ENCODE measurements around the gene CD47. TPM values are rescaled to one million over a fixed set of nuclear protein-coding genes. Genes with fewer than 3 reads are reported as not detected.

The CD47 gene
- total and polyA plus RNA-seq, 10 of the 15 experiments (the other 5 are each of a cell fraction or from before 2014, with no cell fraction given) = 22.9 to 175 (median 81.1) TPM

DNA sequence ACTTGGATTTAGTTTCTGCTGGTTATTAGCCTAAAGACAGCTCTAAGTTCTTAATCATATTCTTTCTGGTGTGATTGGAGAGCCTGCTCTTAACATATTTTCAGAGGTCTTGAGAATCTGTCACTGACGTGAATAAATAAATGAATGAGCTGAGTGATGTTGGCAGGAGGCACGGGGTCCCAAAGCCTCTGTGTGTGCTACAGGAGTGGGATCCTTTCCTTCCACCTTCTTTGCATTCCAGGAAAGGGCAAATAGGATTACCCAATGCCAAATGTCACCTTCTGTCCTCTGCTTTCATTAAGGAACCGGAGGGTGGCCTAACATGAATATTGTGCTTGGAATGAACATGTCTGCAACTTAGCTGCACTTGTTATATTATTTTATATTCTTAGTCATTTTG lies 53.1 kb downstream of the CD47 start (continued):
- TF ChIP-seq, protein P1, sequence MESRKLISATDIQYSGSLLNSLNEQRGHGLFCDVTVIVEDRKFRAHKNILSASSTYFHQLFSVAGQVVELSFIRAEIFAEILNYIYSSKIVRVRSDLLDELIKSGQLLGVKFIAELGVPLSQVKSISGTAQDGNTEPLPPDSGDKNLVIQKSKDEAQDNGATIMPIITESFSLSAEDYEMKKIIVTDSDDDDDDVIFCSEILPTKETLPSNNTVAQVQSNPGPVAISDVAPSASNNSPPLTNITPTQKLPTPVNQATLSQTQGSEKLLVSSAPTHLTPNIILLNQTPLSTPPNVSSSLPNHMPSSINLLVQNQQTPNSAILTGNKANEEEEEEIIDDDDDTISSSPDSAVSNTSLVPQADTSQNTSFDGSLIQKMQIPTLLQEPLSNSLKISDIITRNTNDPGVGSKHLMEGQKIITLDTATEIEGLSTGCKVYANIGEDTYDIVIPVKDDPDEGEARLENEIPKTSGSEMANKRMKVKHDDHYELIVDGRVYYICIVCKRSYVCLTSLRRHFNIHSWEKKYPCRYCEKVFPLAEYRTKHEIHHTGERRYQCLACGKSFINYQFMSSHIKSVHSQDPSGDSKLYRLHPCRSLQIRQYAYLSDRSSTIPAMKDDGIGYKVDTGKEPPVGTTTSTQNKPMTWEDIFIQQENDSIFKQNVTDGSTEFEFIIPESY (IDR thresholded peaks at IDR 0.05) = no peak
- TF ChIP-seq HDAC2 (IDR thresholded peaks at IDR 0.05) = no peak
- TF ChIP-seq ATF7 (IDR thresholded peaks at IDR 0.05; ENCODE audit: low read depth) = no peak
- TF ChIP-seq KDM1A (IDR thresholded peaks at IDR 0.05; ENCODE audit: borderline replicate concordance) = no peak
- no peak for TF ChIP-seq CREB1 (IDR thresholded peaks at IDR 0.05; ENCODE audit: low read depth)

DNA sequence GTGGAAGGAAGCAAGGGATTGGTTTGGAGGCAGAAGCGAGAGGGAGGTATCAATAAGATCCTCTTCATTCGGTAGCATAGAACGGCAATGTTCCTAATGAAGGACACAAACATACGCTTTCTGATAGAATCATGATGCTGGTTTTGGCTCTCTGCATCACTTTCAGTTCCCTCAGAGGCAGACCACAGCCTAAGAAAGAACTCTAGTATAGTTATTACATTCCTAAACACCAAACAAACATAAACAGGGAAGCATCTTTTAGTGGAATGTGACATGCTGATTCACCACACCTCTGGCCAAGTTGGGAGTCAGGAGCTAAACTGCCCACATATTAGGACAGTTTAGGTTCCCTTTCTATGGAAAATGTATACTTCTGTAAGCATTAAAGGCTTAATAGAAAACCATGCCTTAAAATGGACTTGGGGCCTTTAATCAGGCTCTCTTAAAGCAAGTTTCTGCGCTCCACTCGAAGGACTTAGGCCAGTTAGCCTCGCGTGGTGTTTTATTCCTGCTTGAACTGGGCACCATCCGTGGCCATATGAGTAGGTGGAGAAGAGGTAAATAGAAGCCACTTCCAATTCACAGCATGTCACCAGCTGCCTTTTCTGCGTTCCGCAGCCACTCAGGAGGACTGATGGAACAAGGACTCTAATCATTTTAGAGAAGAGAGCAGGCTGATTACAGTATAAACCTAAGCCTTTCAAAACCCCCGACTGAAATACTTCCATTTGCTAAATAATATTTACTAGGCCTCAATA lies 53.7 kb downstream of the CD47 start:
- DNase-seq (ENCODE audit: low read depth, low spot score) (no peak), ATAC-seq (peak; percentile 79), FAIRE-seq (peak; percentile 90)
- WGBS (ENCODE audit: insufficient coverage, insufficient replicate concordance, low lambda C conversion rate, missing lambda C conversion rate) = 82% methylated on average over 12 of the region's 12 CpGs
- H3K9me3 ChIP-seq (replicated peaks; ENCODE audit: control insufficient read depth, insufficient read depth, low read length) = no peaks in the 10 kb centered on the region
- H3K27me3 ChIP-seq (replicated peaks in 1 of 2; ENCODE audit: control insufficient read depth in 2 of 2, insufficient read depth in 2 of 2, low read length in 1 of 2) = no peaks in the 10 kb centered on the region
- H3K9ac ChIP-seq (ENCODE audit: control insufficient read depth, insufficient read depth, low read length) = no peak overlapping the region
- CTCF ChIA-PET = no interaction called here
- in situ Hi-C loops (cut with MboI) = no loop called here
- SMC1A ChIA-PET (ENCODE audit: uncharacterized antibody, unreplicated experiment) = interaction anchor here (0.6 to 1.0 kb wide), 2 partner anchors 108 to 244 kb away, joined by 3 read pairs; no protein-coding TSS in a partner anchor
- H3K4me3 ChIP-seq = no peak overlapping the region
- no peak overlapping the region for H3K4me2 ChIP-seq (ENCODE audit: control insufficient read depth, insufficient read depth)
- no peak for TF ChIP-seq RB1 (IDR thresholded peaks at IDR 0.05; ENCODE audit: borderline replicate concordance)
- no peak for TF ChIP-seq ZNF24 (IDR thresholded peaks at IDR 0.05)
- TF ChIP-seq SPI1 (IDR thresholded peaks at IDR 0.05; ENCODE audit: borderline replicate concordance, insufficient read depth, low read depth, low read length) = peak; percentile 76; the same call in 1 of the 2 replicates
- TF ChIP-seq, protein P2, sequence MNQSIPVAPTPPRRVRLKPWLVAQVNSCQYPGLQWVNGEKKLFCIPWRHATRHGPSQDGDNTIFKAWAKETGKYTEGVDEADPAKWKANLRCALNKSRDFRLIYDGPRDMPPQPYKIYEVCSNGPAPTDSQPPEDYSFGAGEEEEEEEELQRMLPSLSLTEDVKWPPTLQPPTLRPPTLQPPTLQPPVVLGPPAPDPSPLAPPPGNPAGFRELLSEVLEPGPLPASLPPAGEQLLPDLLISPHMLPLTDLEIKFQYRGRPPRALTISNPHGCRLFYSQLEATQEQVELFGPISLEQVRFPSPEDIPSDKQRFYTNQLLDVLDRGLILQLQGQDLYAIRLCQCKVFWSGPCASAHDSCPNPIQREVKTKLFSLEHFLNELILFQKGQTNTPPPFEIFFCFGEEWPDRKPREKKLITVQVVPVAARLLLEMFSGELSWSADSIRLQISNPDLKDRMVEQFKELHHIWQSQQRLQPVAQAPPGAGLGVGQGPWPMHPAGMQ (IDR thresholded peaks at IDR 0.05; ENCODE audit: borderline replicate concordance) = no peak
- TF ChIP-seq IRF4 (IDR thresholded peaks at IDR 0.05; ENCODE audit: low read depth, low read length) = peak; percentile 54; the same call in 1 of the 2 replicates
- no peak for TF ChIP-seq GABPA (IDR thresholded peaks at IDR 0.05; ENCODE audit: low read depth)
- no peak for TF ChIP-seq MTA2 (IDR thresholded peaks at IDR 0.05; ENCODE audit: low read depth)
- TF ChIP-seq, protein P3, sequence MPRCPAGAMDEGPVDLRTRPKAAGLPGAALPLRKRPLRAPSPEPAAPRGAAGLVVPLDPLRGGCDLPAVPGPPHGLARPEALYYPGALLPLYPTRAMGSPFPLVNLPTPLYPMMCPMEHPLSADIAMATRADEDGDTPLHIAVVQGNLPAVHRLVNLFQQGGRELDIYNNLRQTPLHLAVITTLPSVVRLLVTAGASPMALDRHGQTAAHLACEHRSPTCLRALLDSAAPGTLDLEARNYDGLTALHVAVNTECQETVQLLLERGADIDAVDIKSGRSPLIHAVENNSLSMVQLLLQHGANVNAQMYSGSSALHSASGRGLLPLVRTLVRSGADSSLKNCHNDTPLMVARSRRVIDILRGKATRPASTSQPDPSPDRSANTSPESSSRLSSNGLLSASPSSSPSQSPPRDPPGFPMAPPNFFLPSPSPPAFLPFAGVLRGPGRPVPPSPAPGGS (IDR thresholded peaks at IDR 0.05; ENCODE audit: borderline replicate concordance, insufficient read depth, low read depth, low read length, poor library complexity, severe bottlenecking) = no peak
- peak; percentile 70 for TF ChIP-seq RUNX3 (IDR thresholded peaks at IDR 0.05; ENCODE audit: low read length)
- no peak for TF ChIP-seq TCF3 (IDR thresholded peaks at IDR 0.05; ENCODE audit: borderline replicate concordance, insufficient read depth, low read depth, low read length)
- peak; percentile 6; the same call in 1 of the 2 replicates for TF ChIP-seq PAX5 (IDR thresholded peaks at IDR 0.05; ENCODE audit: borderline replicate concordance, low read depth, low read length)
- peaks cover 12% of the 10 kb centered on the region for H3K4me1 ChIP-seq (ENCODE audit: control insufficient read depth, insufficient read depth, low read length)
- TSS peak; percentile 32 for BruUV-seq (replicated peaks)
- peaks cover 2 to 7% of the 10 kb centered on the region in 2 experiments; a peak in 1 of 4 replicates for H3K36me3 ChIP-seq (ENCODE audit: control insufficient read depth in 2 of 2, insufficient read depth in 2 of 2, low read length in 1 of 2)
- no peak overlapping the region for H2AFZ ChIP-seq (ENCODE audit: control insufficient read depth, low read depth, low read length)
- RAD21 ChIA-PET (ENCODE audit: unreplicated experiment) = no interaction called here
- intact Hi-C loops (cut with micrococcal nuclease; ENCODE audit: unreplicated experiment) = no loop called here
- no peak overlapping the region for H3K27ac ChIP-seq (ENCODE audit: control insufficient read depth, insufficient read depth)
- POLR2A ChIA-PET = no interaction called here
- H4K20me1 ChIP-seq (ENCODE audit: control insufficient read depth, insufficient read depth) = no peaks in the 10 kb centered on the region
- no peaks in the 10 kb centered on the region for H3K79me2 ChIP-seq (ENCODE audit: control insufficient read depth, insufficient read depth, low read length)
